Skeletal muscle satellite cell (primary cell): ENCODE measurements around the gene MGAM2.

ENCODE experiments used
- H3K27me3 ChIP-seq: 2 replicates; pipeline ENCODE4 v1.7.0; 2013; ENCODE audit warnings: low read length; ENCODE audit not compliant: control insufficient read depth, insufficient read depth
- H3K36me3 ChIP-seq: 2 replicates; pipeline ENCODE4 v1.7.0; 2013; ENCODE audit warnings: mild to moderate bottlenecking, control low read depth, low read length; ENCODE audit not compliant: insufficient read depth
- H3K4me1 ChIP-seq: 2 replicates; pipeline ENCODE4 v1.7.0; 2013; ENCODE audit warnings: low read length; ENCODE audit not compliant: control insufficient read depth, insufficient read depth
- H3K4me2 ChIP-seq: 2 replicates; pipeline ENCODE4 v1.7.0; 2013; ENCODE audit warnings: mild to moderate bottlenecking, low read length
- H3K4me3 ChIP-seq: 2 replicates; pipeline ENCODE4 v1.7.0; 2013; ENCODE audit warnings: low read length
- H3K9ac ChIP-seq: 2 replicates; pipeline ENCODE4 v1.7.0; 2013; ENCODE audit warnings: mild to moderate bottlenecking, low read depth, low read length, moderate library complexity
- H3K9me3 ChIP-seq: replicated peaks from 2 replicates; pipeline ENCODE4 v1.7.0; 2013; ENCODE audit warnings: mild to moderate bottlenecking, control low read depth, low read length

The MGAM2 gene

GRCh38 chr7:142150356-142150755, 38.8 kb downstream of the MGAM2 start:
- no peak overlapping the region for H3K4me3 ChIP-seq
- H3K4me1 ChIP-seq: no peaks in the 10 kb centered on the region
- no peaks in the 10 kb centered on the region for H3K9me3 ChIP-seq
- no peaks in the 10 kb centered on the region for H3K36me3 ChIP-seq
- no peak overlapping the region for H3K9ac ChIP-seq
- no peaks in the 10 kb centered on the region for H3K27me3 ChIP-seq
- H3K4me2 ChIP-seq: no peak overlapping the region

GRCh38 chr7:142150869-142151268, 39.4 kb downstream of the MGAM2 start:
- H3K36me3 ChIP-seq: no peaks in the 10 kb centered on the region
- H3K27me3 ChIP-seq: no peaks in the 10 kb centered on the region
- no peak overlapping the region for H3K9ac ChIP-seq
- H3K4me2 ChIP-seq: no peak overlapping the region
- H3K4me1 ChIP-seq: no peaks in the 10 kb centered on the region
- H3K9me3 ChIP-seq: no peaks in the 10 kb centered on the region
- H3K4me3 ChIP-seq: no peak overlapping the region

- no peak overlapping the region for H3K4me3 ChIP-seq
- no peaks in the 10 kb centered on the region for H3K27me3 ChIP-seq
- H3K36me3 ChIP-seq: no peaks in the 10 kb centered on the region
- no peaks in the 10 kb centered on the region for H3K4me1 ChIP-seq
- no peaks in the 10 kb centered on the region for H3K9me3 ChIP-seq
- no peak overlapping the region for H3K4me2 ChIP-seq
- H3K9ac ChIP-seq: no peak overlapping the region
These were observed 40.6 kb downstream of the MGAM2 start for GRCh38 chr7:142152076-142152475.

GRCh38 chr7:142153400-142153799, 41.9 kb downstream of the MGAM2 start:
- no peaks in the 10 kb centered on the region for H3K27me3 ChIP-seq
- H3K4me2 ChIP-seq: no peak overlapping the region
- H3K9ac ChIP-seq: no peak overlapping the region
- H3K36me3 ChIP-seq: no peaks in the 10 kb centered on the region
- no peak overlapping the region for H3K4me3 ChIP-seq
- no peaks in the 10 kb centered on the region for H3K9me3 ChIP-seq
- no peaks in the 10 kb centered on the region for H3K4me1 ChIP-seq

GRCh38 chr7:142158736-142159496, 47.4 kb downstream of the MGAM2 start:
- Histone ChIP-seq H3K9me3 (no peaks in the 10 kb centered on the region), H3K4me3 (no peak overlapping the region), H3K4me1 (no peaks in the 10 kb centered on the region), H3K4me2 (no peak overlapping the region), H3K9ac (no peak overlapping the region), H3K27me3 (no peaks in the 10 kb centered on the region), H3K36me3 (no peaks in the 10 kb centered on the region)

- Histone ChIP-seq H3K36me3 (no peaks in the 10 kb centered on the region), H3K9me3 (no peaks in the 10 kb centered on the region), H3K4me3 (no peak overlapping the region), H3K4me2 (no peak overlapping the region), H3K4me1 (no peaks in the 10 kb centered on the region), H3K9ac (no peak overlapping the region), H3K27me3 (no peaks in the 10 kb centered on the region)
These were observed 50.4 kb downstream of the MGAM2 start for GRCh38 chr7:142161921-142162320.

GRCh38 chr7:142168746-142169145, 57.2 kb downstream of the MGAM2 start:
- H3K9ac ChIP-seq: no peak overlapping the region
- no peak overlapping the region for H3K4me3 ChIP-seq
- H3K4me1 ChIP-seq: no peaks in the 10 kb centered on the region
- no peak overlapping the region for H3K4me2 ChIP-seq
- no peaks in the 10 kb centered on the region for H3K27me3 ChIP-seq
- no peaks in the 10 kb centered on the region for H3K36me3 ChIP-seq
- no peaks in the 10 kb centered on the region for H3K9me3 ChIP-seq

GRCh38 chr7:142172932-142173331, 61.4 kb downstream of the MGAM2 start:
- Histone ChIP-seq H3K4me2 (no peak overlapping the region), H3K36me3 (no peaks in the 10 kb centered on the region), H3K9ac (no peak overlapping the region), H3K4me1 (no peaks in the 10 kb centered on the region), H3K9me3 (no peaks in the 10 kb centered on the region), H3K4me3 (no peak overlapping the region), H3K27me3 (no peaks in the 10 kb centered on the region)

- Histone ChIP-seq H3K27me3 (no peaks in the 10 kb centered on the region), H3K9me3 (no peaks in the 10 kb centered on the region), H3K4me1 (no peaks in the 10 kb centered on the region)
These were observed 62.9 kb downstream of the MGAM2 start for GRCh38 chr7:142174441-142174840.

GRCh38 chr7:142175594-142175993, 64.1 kb downstream of the MGAM2 start:
- H3K36me3 ChIP-seq: no peaks in the 10 kb centered on the region
- no peaks in the 10 kb centered on the region for H3K4me1 ChIP-seq
- no peaks in the 10 kb centered on the region for H3K27me3 ChIP-seq
- no peaks in the 10 kb centered on the region for H3K9me3 ChIP-seq
- no peak overlapping the region for H3K4me3 ChIP-seq
- H3K4me2 ChIP-seq: no peak overlapping the region
- H3K9ac ChIP-seq: no peak overlapping the region

More at GRCh38 chr7:142174441-142174840, 62.9 kb downstream of the MGAM2 start:
- Histone ChIP-seq H3K4me2 (no peak overlapping the region), H3K36me3 (no peaks in the 10 kb centered on the region), H3K9ac (no peak overlapping the region), H3K4me3 (no peak overlapping the region)

- Histone ChIP-seq H3K4me2 (no peak overlapping the region), H3K9me3 (no peaks in the 10 kb centered on the region), H3K36me3 (no peaks in the 10 kb centered on the region), H3K4me1 (no peaks in the 10 kb centered on the region), H3K4me3 (no peak overlapping the region), H3K9ac (no peak overlapping the region), H3K27me3 (no peaks in the 10 kb centered on the region)
These were observed 65.4 kb downstream of the MGAM2 start for GRCh38 chr7:142176901-142177300.

GRCh38 chr7:142177869-142178268, 66.4 kb downstream of the MGAM2 start:
- Histone ChIP-seq H3K4me1 (no peaks in the 10 kb centered on the region), H3K9ac (no peak overlapping the region), H3K4me3 (no peak overlapping the region), H3K27me3 (no peaks in the 10 kb centered on the region), H3K9me3 (no peaks in the 10 kb centered on the region), H3K4me2 (no peak overlapping the region), H3K36me3 (no peaks in the 10 kb centered on the region)
